ENCODE data around the gene KIAA1614.

Gene KIAA1614

DNA sequence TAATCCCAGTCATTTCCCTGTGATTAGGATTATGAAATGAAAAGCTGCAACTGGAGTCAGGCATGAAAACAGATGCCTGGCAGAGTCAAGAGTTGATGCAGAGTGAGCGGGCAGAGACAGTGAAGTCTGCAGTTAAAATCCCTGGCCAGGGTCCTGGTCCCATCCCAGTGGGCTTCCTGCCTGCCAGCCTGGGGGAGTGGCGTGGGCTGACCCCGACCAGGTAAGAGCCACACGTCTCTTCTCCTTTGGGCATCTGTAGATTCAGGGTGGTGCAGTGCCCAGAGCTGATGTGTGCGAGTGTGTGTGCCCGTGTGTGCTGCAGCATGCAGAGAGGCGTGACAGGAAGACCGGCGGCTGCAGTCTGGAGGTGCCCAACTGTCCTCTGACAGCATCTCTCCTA, 6.2 kb upstream of the KIAA1614 start:
- POLR2A ChIA-PET = no interaction called here
- TF ChIP-seq, protein P1, sequence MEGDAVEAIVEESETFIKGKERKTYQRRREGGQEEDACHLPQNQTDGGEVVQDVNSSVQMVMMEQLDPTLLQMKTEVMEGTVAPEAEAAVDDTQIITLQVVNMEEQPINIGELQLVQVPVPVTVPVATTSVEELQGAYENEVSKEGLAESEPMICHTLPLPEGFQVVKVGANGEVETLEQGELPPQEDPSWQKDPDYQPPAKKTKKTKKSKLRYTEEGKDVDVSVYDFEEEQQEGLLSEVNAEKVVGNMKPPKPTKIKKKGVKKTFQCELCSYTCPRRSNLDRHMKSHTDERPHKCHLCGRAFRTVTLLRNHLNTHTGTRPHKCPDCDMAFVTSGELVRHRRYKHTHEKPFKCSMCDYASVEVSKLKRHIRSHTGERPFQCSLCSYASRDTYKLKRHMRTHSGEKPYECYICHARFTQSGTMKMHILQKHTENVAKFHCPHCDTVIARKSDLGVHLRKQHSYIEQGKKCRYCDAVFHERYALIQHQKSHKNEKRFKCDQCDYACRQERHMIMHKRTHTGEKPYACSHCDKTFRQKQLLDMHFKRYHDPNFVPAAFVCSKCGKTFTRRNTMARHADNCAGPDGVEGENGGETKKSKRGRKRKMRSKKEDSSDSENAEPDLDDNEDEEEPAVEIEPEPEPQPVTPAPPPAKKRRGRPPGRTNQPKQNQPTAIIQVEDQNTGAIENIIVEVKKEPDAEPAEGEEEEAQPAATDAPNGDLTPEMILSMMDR (IDR thresholded peaks at IDR 0.05; ENCODE audit: control extremely low read depth, extremely low read depth, low read depth, missing control alignments) = no peak
- CTCF ChIA-PET = interaction anchor here (0.8 to 1.3 kb wide), 4 partner anchors 8 to 236 kb away, joined by 3 to 4 read pairs (median 4); no protein-coding TSS in a partner anchor
- DNase-seq (ENCODE audit: extremely low spot score) = no peak

DNA sequence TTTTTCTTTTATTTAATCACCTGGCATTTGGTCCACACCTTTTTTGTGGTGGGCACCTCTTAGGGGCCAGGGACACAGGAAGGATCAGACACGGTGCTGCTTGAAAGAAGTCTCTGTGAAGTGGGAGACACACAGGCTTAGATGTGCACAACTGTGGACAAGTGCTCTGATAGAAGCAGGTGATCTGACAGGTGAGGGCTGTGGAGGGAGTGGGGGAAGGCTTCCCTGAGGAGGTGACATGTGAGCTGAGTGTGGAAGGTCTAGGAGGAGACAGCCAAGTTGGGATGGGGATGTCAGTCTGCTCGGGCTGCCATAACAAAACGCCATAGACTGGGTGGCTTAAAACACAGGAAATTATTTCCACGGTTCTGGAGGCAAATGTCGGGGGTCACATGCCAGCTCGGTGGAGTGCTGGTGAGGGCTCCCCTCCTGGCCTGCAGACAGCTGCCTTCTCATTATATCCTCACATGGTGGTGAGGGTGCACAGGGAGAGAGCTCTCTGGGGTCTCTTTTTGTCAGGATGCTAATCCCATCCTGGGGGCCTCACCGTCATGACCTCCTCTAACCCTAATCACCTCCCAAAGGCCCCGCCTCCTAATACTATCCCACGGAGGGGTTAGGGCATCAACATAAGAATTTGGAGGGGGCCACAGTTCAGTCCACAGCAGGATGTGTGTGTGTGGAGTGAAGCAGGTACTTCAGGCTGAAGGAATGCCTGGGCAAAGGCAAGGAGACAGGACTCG, 5.2 kb upstream of the KIAA1614 start:
- TF ChIP-seq, protein P1 (IDR thresholded peaks at IDR 0.05; ENCODE audit: control extremely low read depth, extremely low read depth, low read depth, missing control alignments) = no peak
- ChIA-PET POLR2A (no interaction called here), CTCF (interaction anchor here (1.2 to 1.4 kb wide), 2 partner anchors 8 to 19 kb away, joined by 4 read pairs; no protein-coding TSS in a partner anchor)
- no peak for DNase-seq (ENCODE audit: extremely low spot score)

DNA sequence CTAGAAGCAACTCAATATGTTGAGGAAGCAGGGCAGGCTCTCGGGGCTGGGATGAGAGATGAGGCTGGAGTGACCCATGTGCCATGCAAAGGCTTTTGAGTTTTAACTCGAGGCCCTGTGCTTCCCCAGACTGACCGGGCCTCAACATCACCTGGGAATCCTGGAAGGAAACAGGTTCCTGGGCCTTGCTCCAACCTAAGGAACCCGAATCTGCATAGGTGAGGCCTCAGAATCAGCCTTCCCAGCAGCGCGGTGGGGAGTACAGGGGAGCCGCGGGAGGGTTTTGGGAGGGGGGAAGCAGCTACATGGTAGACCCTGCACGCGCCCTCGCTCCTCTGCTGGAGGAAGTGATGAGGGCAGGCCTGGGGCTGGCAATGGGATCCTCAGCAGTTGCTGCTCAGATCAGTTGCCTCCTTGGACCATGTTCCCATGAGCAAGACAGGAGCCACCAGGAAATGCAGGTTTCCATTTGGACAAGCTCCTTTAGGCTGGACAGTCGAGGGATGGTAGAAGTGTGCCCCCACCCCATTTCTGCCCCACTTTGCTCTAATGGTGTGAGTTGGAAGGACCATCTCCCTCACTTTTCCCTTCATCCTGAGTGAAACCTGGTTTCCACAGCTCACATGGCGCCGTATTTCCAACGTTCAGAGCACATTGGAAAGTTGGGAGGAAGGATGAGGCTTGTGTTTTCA, 4.5 kb upstream of the KIAA1614 start:
- ChIA-PET CTCF (interaction anchor here (1.1 to 1.6 kb wide), 4 partner anchors 9 to 27 kb away, joined by 4 read pairs; no protein-coding TSS in a partner anchor), POLR2A (no interaction called here)
- no peak for DNase-seq (ENCODE audit: extremely low spot score)
- TF ChIP-seq, protein P1 (IDR thresholded peaks at IDR 0.05; ENCODE audit: control extremely low read depth, extremely low read depth, low read depth, missing control alignments) = no peak

DNA sequence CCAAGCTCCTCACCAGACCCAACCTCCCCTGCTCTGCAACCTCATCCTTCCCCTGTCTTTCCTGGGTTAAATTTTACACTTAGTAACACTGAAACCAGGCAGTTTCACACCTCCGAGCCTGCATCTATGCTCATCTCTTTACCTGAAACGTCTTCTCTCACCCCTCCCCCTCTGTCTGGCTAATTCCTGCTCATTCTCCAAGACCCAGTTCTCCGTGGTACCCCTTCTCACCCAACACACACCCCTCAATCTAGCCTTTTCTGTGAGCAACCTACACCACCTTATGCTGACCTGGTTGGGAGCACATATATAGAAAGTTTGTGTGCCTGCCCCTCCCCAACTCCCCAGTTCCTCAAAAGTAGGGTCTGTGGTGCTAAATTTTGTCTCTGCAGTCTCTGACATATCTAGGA, 3.7 kb upstream of the KIAA1614 start:
- TF ChIP-seq, protein P1 (IDR thresholded peaks at IDR 0.05; ENCODE audit: control extremely low read depth, extremely low read depth, low read depth, missing control alignments) = no peak
- ChIA-PET CTCF (interaction anchor here (1.0 to 1.6 kb wide), 4 partner anchors 10 to 393 kb away, joined by 3 to 4 read pairs (median 4); no protein-coding TSS in a partner anchor), POLR2A (no interaction called here)
- peak; percentile 54 for DNase-seq (ENCODE audit: extremely low spot score)

DNA sequence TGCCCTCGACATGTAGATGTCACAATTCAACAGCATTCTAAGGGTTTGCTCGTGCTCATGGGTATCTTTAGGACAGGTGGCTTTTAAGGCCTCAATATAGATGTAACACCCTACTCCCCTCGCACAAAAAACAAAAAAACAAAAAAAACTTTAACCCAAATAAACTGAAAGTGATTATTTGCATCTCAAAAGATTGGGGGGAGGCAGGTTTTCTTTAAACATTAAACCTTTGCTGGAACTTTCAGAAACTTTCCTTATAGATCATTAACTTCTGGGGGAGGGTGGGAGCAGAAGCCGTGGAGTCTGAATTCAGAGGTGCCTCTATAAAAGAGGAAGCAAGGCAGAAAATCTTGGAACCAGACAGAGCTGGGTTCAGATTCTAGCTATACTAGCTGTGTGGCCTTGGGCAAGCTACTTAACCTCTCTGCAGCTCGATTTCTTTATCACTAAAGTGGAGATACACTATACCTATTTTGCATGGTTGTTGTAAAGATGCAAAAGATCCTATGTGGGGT, 3.2 kb upstream of the KIAA1614 start:
- TF ChIP-seq, protein P1 (IDR thresholded peaks at IDR 0.05; ENCODE audit: control extremely low read depth, extremely low read depth, low read depth, missing control alignments) = no peak
- CTCF ChIA-PET = interaction anchor here (1.0 to 1.6 kb wide), 4 partner anchors 10 to 394 kb away, joined by 3 to 4 read pairs (median 4); no protein-coding TSS in a partner anchor
- DNase-seq (ENCODE audit: extremely low spot score) = peak; percentile 66
- POLR2A ChIA-PET = no interaction called here

DNA sequence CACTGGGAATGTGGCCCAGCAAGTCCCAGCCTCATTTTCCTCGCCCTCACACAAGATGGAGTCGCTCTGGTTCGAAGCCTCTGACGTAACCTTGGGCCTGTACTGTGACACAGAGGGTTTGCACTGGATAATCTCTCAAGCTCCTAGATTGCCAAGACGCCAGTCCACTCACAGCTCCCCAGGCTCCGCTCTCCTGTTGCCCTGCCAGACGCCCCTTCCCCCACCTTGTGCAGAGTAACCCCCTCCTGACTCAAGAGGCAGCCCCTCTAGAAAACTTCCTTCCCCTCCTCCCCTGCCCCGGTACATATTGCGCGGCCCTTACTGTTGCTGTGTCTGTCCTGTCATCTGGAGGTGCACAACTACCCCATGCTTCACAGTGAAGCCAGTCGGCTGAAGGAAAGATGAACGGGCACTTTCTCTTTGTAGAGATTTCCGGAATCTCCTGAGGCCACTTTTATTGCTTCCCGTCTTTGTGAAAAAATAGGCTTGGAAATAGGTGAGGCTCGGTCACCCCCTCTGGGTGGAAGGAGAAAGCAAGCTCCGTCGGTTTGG, 981 bp upstream of the KIAA1614 start:
- TF ChIP-seq, protein P1 (IDR thresholded peaks at IDR 0.05; ENCODE audit: control extremely low read depth, extremely low read depth, low read depth, missing control alignments) = no peak
- ChIA-PET POLR2A (no interaction called here), CTCF (interaction anchor here (1.7 to 2.7 kb wide), 3 partner anchors 9 to 72 kb away, joined by 5 to 8 read pairs (median 7); no protein-coding TSS in a partner anchor)
- DNase-seq (ENCODE audit: extremely low spot score) = no peak
